ENCODE measurements around the gene CTSE. TPM values are rescaled to one million over a fixed set of nuclear protein-coding genes. Genes with fewer than 3 reads are reported as not detected.
A peak's percentile ranks its signal among the peaks of the same experiment; 100 is the strongest.

CTSE gene
- total and polyA plus RNA-seq, 2 of the 4 experiments (the other 2 are of a cell fraction) = not detected

GRCh38 chr1:205976036-205976435, 47.7 kb downstream of the CTSE start:
- Histone ChIP-seq H2BK120ac (ENCODE audit: low read depth, low read length) (no peak overlapping the region), H2BK20ac (ENCODE audit: low read depth, low read length) (no peak overlapping the region), H3K79me1 (ENCODE audit: low read depth in 1 of 2, low read length in 2 of 2) (no peaks in the 10 kb centered on the region), H2AK5ac (ENCODE audit: low read depth, low read length) (no peak overlapping the region), H3K27ac (ENCODE audit: insufficient read depth, low read length) (no peak overlapping the region), H4K8ac (ENCODE audit: low read depth in 2 of 2, low read length in 2 of 2) (no peak overlapping the region), H3K56ac (ENCODE audit: extremely low read depth, insufficient read depth, low read length) (no peak overlapping the region), H3K4me1 (ENCODE audit: control insufficient read depth, insufficient read depth, low read length) (no peaks in the 10 kb centered on the region), H3K9me3 (ENCODE audit: control insufficient read depth, insufficient read depth, low read length) (no peaks in the 10 kb centered on the region), H3K23ac (ENCODE audit: low read depth, low read length) (no peak overlapping the region), H3K27me3 (ENCODE audit: control insufficient read depth, insufficient read depth, low read length) (peaks cover 3% of the 10 kb centered on the region), H3K14ac (replicated peaks; ENCODE audit: low read depth, low read length) (no peak overlapping the region), H3K4me3 (ENCODE audit: insufficient read depth, low read depth, low read length) (no peak overlapping the region), H3K9ac (ENCODE audit: low read depth, low read length) (no peak overlapping the region), H3K4ac (ENCODE audit: low read depth, low read length) (no peak overlapping the region), H4K5ac (ENCODE audit: low read depth, low read length) (no peak overlapping the region), H3K18ac (ENCODE audit: low read depth, low read length) (no peak overlapping the region), H3K9me1 (ENCODE audit: insufficient read depth, low read length) (peaks cover 27% of the 10 kb centered on the region), H4K20me1 (ENCODE audit: insufficient read depth, low read length) (no peaks in the 10 kb centered on the region; the same call in 1 of the 2 replicates), H2BK15ac (ENCODE audit: low read depth, low read length) (no peak overlapping the region), H2BK5ac (ENCODE audit: low read depth, low read length, poor library complexity, severe bottlenecking) (no peak overlapping the region), H3K4me2 (ENCODE audit: low read depth, low read length) (no peak overlapping the region), H3K36me3 (ENCODE audit: control insufficient read depth, insufficient read depth, low read length) (no peaks in the 10 kb centered on the region), H2AFZ (replicated peaks; ENCODE audit: low read length, poor library complexity) (no peak overlapping the region), H4K91ac (ENCODE audit: insufficient read depth, low read depth, low read length) (no peak overlapping the region), H2AK9ac (replicated peaks; ENCODE audit: low read depth, low read length, poor library complexity) (peak overlapping the region; percentile 2)
- TF ChIP-seq USF2 (IDR thresholded peaks at IDR 0.05; ENCODE audit: low read depth, low read length) (no peak), MXI1 (IDR thresholded peaks at IDR 0.05; ENCODE audit: borderline replicate concordance, low read depth, low read length) (no peak), CEBPB (IDR thresholded peaks at IDR 0.05; ENCODE audit: low read depth, low read length) (no peak), NFE2L2 (IDR thresholded peaks at IDR 0.05; ENCODE audit: low read depth, low read length) (no peak), CHD1 (IDR thresholded peaks at IDR 0.05; ENCODE audit: low read depth, low read length) (no peak), SMC3 (IDR thresholded peaks at IDR 0.05; ENCODE audit: low read depth, low read length) (no peak), RFX5 (IDR thresholded peaks at IDR 0.05; ENCODE audit: low read depth, low read length) (no peak), FOS (IDR thresholded peaks at IDR 0.05; ENCODE audit: low read depth, low read length) (no peak), ELK1 (IDR thresholded peaks at IDR 0.05; ENCODE audit: borderline replicate concordance, low read depth, low read length) (no peak)
- ChIA-PET POLR2A (ENCODE audit: unreplicated experiment) (no interaction called here), CTCF (interaction anchor here (1.7 to 3.3 kb wide), 3 partner anchors 15 to 184 kb away, joined by 7 to 161 read pairs (median 50); no protein-coding TSS in a partner anchor)
- DNase-seq = no peak
- no peak for ATAC-seq (ENCODE audit: low read depth)
- BruUV-seq (replicated peaks) = no TSS peak
- in situ Hi-C loops (cut with MboI; ENCODE audit: low sequenced_read_pairs) (no loop called here), intact Hi-C loops (cut with micrococcal nuclease) (loop anchor here (10.0 kb wide), 1 partner anchor 381 kb away; no protein-coding TSS in a partner anchor), dilution Hi-C loops (cut with HindIII; ENCODE audit: low sequenced_read_pairs, unreplicated experiment) (no loop called here)
- no CpG with 5 or more reads among the region's 4 CpGs for WGBS, 2 experiments (ENCODE audit: extremely low coverage in 2 of 2, insufficient read length in 1 of 2)
